Mucosa of descending colon (tissue), 3 donors: Measurements from ENCODE around the gene SFMBT1. TPM values are rescaled to one million over a fixed set of nuclear protein-coding genes. Genes with fewer than 3 reads are reported as not detected.

Source experiments
- ATAC-seq: fragments of 200-7000 bp; cut with Tn5 transposase; one replicate; pipeline ENCODE4 v1.9.1; 2020; ENCODE audit warnings: mild to moderate bottlenecking, moderate library complexity
- DNase-seq, 3 donors: peaks; one replicate each; pipeline ENCODE4 v3.0.0-alpha.2; 2020
- H3K36me3 ChIP-seq: fragments of 200-600 bp; one replicate; pipeline ENCODE4 v1.8.0; 2021; ENCODE audit warnings: low read depth, mild to moderate bottlenecking
- H3K4me1 ChIP-seq: fragments of 200-600 bp; one replicate; pipeline ENCODE4 v1.8.0; 2021; ENCODE audit warnings: low read depth, mild to moderate bottlenecking
- H3K4me3 ChIP-seq: fragments of 200-600 bp; one replicate; pipeline ENCODE4 v1.8.0; 2021; ENCODE audit warnings: mild to moderate bottlenecking
- H3K9me3 ChIP-seq: fragments of 200-600 bp; one replicate; pipeline ENCODE4 v1.8.0; 2021; ENCODE audit warnings: mild to moderate bottlenecking
- CTCF ChIP-seq: fragments of 200-600 bp; IDR thresholded peaks from one replicate; pipeline ENCODE4 v1.8.0; 2022; ENCODE audit warnings: antibody characterized with exemption, mild to moderate bottlenecking
- intact Hi-C, 2 donors: fragments of 100-400 bp; cut with DNase I in 1 of 2; cut with micrococcal nuclease in 1 of 2; formaldehyde crosslinking; loops; one replicate each; pipeline versions ENCODE4 v1.11.0 to v1.11.1; 2022; cut with DNase I, micrococcal nuclease
- total RNA-seq, 3 donors: library from RNA; stranded (reverse); fragmentation: NEBNext Ultra II Directional in 2 of 3; extraction: Animal tissue kit (Norgen Biotek cat#: 25700) in 2 of 3; gene quantifications; one replicate each; pipeline versions ENCODE4 v1.2.1 to v1.2.4, GENCODE V29; 2021 to 2023
- donor health status: DM: no; HTN: no; CAD: no; lungs with moderate emphysema.
- donor health status: DM: no; HTN: no; CAD: no.
- donor health status: DM: no; HTN: yes; CAD: no.

SFMBT1 gene
- total RNA-seq, 3 donors from 2014 or later, result 19.7 to 22.8 (median 19.8) TPM

- H3K4me3 ChIP-seq, result no peak overlapping the region
- no peak for TF ChIP-seq CTCF
- H3K9me3 ChIP-seq, result no peaks in the 10 kb centered on the region
- no peak for ATAC-seq
- DNase-seq, result no peak
- intact Hi-C loops, result no loop called here
- H3K4me1 ChIP-seq, result no peaks in the 10 kb centered on the region
- no peaks in the 10 kb centered on the region for H3K36me3 ChIP-seq
These were observed 138.4 kb downstream of the SFMBT1 start for GRCh38 chr3:52907497-52907896.

GRCh38 chr3:52904552-52904951 is 141.3 kb downstream of the SFMBT1 start:
- H3K4me1 ChIP-seq, result no peaks in the 10 kb centered on the region
- H3K9me3 ChIP-seq, result no peaks in the 10 kb centered on the region
- intact Hi-C loops, result no loop called here
- ATAC-seq (no peak), DNase-seq (no peak)
- no peak overlapping the region for H3K4me3 ChIP-seq
- TF ChIP-seq CTCF, result no peak
- H3K36me3 ChIP-seq, result no peaks in the 10 kb centered on the region

GRCh38 chr3:52904000-52904399 is 141.9 kb downstream of the SFMBT1 start:
- H3K36me3 ChIP-seq, result no peaks in the 10 kb centered on the region
- no peak for ATAC-seq

GRCh38 chr3:52897130-52898122 is 148.4 kb downstream of the SFMBT1 start, which contains the start of gene STIMATE:
Gene STIMATE (minus strand): TSS chr3:52897548. CDS start chr3:52897450, 98 bp downstream.
- no peaks in the 10 kb centered on the region for H3K9me3 ChIP-seq
- no peaks in the 10 kb centered on the region for H3K36me3 ChIP-seq
- H3K4me1 ChIP-seq, result peaks cover 4% of the 10 kb centered on the region
- H3K4me3 ChIP-seq, result peak within 1 kb of the TSS; percentile 58
- no peak for TF ChIP-seq CTCF
- peak; percentile 90 to 94 (median 92) for DNase-seq
- peak; percentile 99 for ATAC-seq
- intact Hi-C loops, result no loop called here

More at GRCh38 chr3:52904000-52904399, 141.9 kb downstream of the SFMBT1 start:
- Histone ChIP-seq H3K9me3 (no peaks in the 10 kb centered on the region), H3K4me3 (no peak overlapping the region), H3K4me1 (no peaks in the 10 kb centered on the region)
- intact Hi-C loops, result no loop called here
- no peak for TF ChIP-seq CTCF
- no peak for DNase-seq

GRCh38 chr3:52896613-52897012 is 149.3 kb downstream of the SFMBT1 start:
- DNase-seq (peak in 1 of 3 donors; percentile 8), ATAC-seq (peak; percentile 26)
- intact Hi-C loops, result no loop called here
- H3K4me3 ChIP-seq, result peak overlapping the region; percentile 58
- H3K4me1 ChIP-seq, result peaks cover 4% of the 10 kb centered on the region
- H3K36me3 ChIP-seq, result no peaks in the 10 kb centered on the region
- TF ChIP-seq CTCF, result no peak
- no peaks in the 10 kb centered on the region for H3K9me3 ChIP-seq
